Measurements from ENCODE around the gene GJB6. TPM values are rescaled to one million over a fixed set of nuclear protein-coding genes. Genes with fewer than 3 reads are reported as not detected.

GJB6 gene
- total RNA-seq, 4 donors from 2014 or later: 0.54 to 4.3 (median 1.7) TPM

DNA sequence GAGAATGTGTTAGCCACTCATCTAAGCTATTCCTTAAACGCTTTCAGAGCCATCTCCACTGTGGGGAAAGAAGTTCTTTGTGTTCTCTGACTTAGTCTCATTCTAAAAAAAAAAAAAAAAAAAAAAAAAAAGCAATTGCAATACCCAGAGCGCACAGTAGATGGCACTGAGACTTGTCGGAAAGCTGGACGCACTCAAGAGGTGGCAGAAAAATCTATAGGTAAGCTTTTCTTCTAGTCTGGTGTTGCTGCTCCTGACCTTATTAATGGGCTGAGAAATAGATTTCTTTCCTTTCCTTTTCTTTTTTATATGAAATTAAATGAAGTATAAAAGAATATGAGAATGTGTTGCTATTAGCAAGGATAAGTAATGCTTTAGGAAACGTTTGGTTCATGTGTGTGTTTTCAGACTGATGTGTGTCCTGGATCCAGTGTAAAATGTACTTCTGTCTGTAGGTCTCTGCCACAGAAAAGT, 34.7 kb downstream of the GJB6 start:
- TF ChIP-seq CTCF (IDR thresholded peaks at IDR 0.05) (peak; percentile 51 to 83 (median 62)), POLR2A (IDR thresholded peaks at IDR 0.05) (no peak)
- H3K4me3 ChIP-seq (replicated peaks in 1 of 3): no peak overlapping the region
- no peaks in the 10 kb centered on the region for H3K27me3 ChIP-seq
- 7 to 8% methylated on average over 5 of the region's 5 CpGs for WGBS, 2 donors
- no peak overlapping the region for H3K27ac ChIP-seq
- no peaks in the 10 kb centered on the region for H3K9me3 ChIP-seq
- peaks cover 5 to 15% of the 10 kb centered on the region in 2 donors for H3K4me1 ChIP-seq
- intact Hi-C loops (cut with DNase I): no loop called here
- peak in 1 of 2 donors; percentile 26 for DNase-seq
- H3K36me3 ChIP-seq: no peaks in the 10 kb centered on the region

- DNase-seq: no peak
- intact Hi-C loops (cut with DNase I): no loop called here
- no peak overlapping the region for H3K4me3 ChIP-seq (replicated peaks in 1 of 3)
- peaks cover 11 to 22% of the 10 kb centered on the region in 2 donors for H3K4me1 ChIP-seq
- no peaks in the 10 kb centered on the region for H3K36me3 ChIP-seq
- WGBS, 2 donors: 79 to 92% methylated on average over 8 of the region's 8 CpGs
- TF ChIP-seq CTCF (IDR thresholded peaks at IDR 0.05) (no peak), POLR2A (IDR thresholded peaks at IDR 0.05) (no peak)
- no peaks in the 10 kb centered on the region for H3K9me3 ChIP-seq
- no peaks in the 10 kb centered on the region for H3K27me3 ChIP-seq
- H3K27ac ChIP-seq: no peak overlapping the region
These were observed 36.3 kb downstream of the GJB6 start for GRCh38 chr13:20195801-20196200.

GRCh38 chr13:20193907-20194631, 38.0 kb downstream of the GJB6 start:
- TF ChIP-seq CTCF (IDR thresholded peaks at IDR 0.05) (no peak), POLR2A (IDR thresholded peaks at IDR 0.05) (no peak)
- Histone ChIP-seq H3K4me1 (peaks cover 5 to 22% of the 10 kb centered on the region in 2 donors), H3K9me3 (no peaks in the 10 kb centered on the region), H3K4me3 (replicated peaks in 1 of 3) (peak overlapping the region in 2 of 3 donors; percentile 64 to 90), H3K36me3 (no peaks in the 10 kb centered on the region), H3K27me3 (no peaks in the 10 kb centered on the region), H3K27ac (no peak overlapping the region)
- DNase-seq: no peak
- WGBS, 2 donors: 38 to 40% methylated on average over 20 to 27 of the region's 27 CpGs
- intact Hi-C loops (cut with DNase I): loop anchor here (5.0 kb wide), 1 partner anchor 288 kb away; no protein-coding TSS in a partner anchor

- TF ChIP-seq POLR2A (IDR thresholded peaks at IDR 0.05) (no peak), CTCF (IDR thresholded peaks at IDR 0.05) (no peak)
- Histone ChIP-seq H3K36me3 (no peaks in the 10 kb centered on the region), H3K27me3 (no peaks in the 10 kb centered on the region), H3K4me3 (replicated peaks in 1 of 3) (peak overlapping the region in 2 of 3 donors; percentile 64 to 90), H3K4me1 (peaks cover 5 to 22% of the 10 kb centered on the region in 2 donors), H3K27ac (no peak overlapping the region), H3K9me3 (no peaks in the 10 kb centered on the region)
- intact Hi-C loops (cut with DNase I): loop anchor here (5.0 kb wide), 1 partner anchor 289 kb away; no protein-coding TSS in a partner anchor
- DNase-seq: no peak
- 2 to 5% methylated on average over 34 to 36 of the region's 53 CpGs for WGBS, 2 donors
These were observed 38.8 kb downstream of the GJB6 start for GRCh38 chr13:20193162-20193906.

DNA sequence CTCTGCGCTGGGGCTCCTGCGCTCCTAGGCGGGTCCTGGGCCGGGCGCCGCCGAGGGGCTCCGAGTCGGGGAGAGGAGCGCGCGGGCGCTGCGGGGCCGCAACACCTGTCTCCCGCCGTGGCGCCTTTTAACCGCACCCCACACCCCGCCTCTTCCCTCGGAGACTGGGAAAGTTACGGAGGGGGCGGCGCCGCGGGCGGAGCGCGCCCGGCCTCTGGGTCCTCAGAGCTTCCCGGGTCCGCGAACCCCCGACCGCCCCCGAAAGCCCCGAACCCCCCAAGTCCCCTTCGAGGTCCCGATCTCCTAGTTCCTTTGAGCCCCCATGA, 39.3 kb downstream of the GJB6 start, which contains the start of gene GJB2:
Gene GJB2 (minus strand): TSS at position 103 of the 326 bp plus-strand sequence. CDS start 3,357 bp downstream, outside the sequence.
- peak; percentile 30 to 31 for DNase-seq
- Histone ChIP-seq H3K27me3 (no peaks in the 10 kb centered on the region), H3K27ac (no peak within 1 kb of the TSS), H3K36me3 (no peaks in the 10 kb centered on the region), H3K4me1 (peaks cover 5 to 22% of the 10 kb centered on the region in 2 donors), H3K4me3 (replicated peaks in 1 of 3) (peak within 1 kb of the TSS; percentile 40 to 90 (median 64)), H3K9me3 (no peaks in the 10 kb centered on the region)
- intact Hi-C loops (cut with DNase I): loop anchor here (5.0 kb wide), 1 partner anchor 290 kb away; no protein-coding TSS in a partner anchor
- no CpG with 5 or more reads among the region's 39 CpGs for WGBS, 2 donors
- TF ChIP-seq POLR2A (IDR thresholded peaks at IDR 0.05) (peak in 1 of 2 donors; percentile 12), CTCF (IDR thresholded peaks at IDR 0.05) (no peak)
